DMS153 (cell line): Measurements from ENCODE around the gene INTS14.
"Not testable (repeated sequence)": the region's sequence is repeated elsewhere in the genome, so short reads cannot be mapped to it uniquely, and the experiment has no call there.

Experiments used
- DNase-seq: peaks from one replicate; lab custom pipeline; 2025; lab: John Stamatoyannopoulos, UW

INTS14 gene

DNA sequence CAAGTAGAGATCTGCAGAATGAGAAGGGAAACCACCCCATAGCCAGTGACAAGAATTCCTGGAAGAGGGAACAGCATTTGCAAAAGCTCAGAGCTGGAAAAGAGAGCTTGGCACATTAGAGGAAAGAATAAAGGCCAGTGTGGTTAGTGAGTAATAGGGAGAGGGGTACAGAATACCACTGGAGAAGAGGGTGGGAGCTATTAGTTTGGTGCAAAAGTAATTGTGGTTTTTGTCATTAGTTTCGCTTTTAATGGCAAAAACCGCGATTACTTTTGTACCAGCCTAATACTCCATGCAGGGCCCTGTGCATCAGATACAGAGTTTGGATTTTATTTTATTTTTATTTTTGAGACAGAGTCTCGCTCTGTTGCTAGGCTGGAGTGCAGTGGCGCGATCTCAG is 20.6 kb upstream of the INTS14 start:
- no peak for DNase-seq

DNA sequence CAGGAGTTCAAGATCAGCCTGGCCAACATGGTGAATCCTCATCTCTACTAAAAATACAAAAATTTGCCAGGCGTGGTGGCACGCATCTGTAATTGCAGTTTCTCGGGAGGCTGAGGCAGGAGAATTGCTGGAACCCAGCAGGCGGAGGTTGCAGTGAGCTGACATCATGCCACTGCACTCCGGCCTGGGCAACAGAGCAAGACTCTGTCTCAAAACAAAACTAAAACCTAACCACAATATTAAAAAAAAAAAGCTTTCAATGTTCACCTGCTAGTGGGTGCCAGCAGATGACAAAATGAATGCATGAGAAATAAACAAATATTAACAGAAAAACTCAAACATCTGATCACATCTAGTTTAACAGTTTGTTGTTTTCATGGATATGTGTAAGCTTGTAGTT is 19.8 kb upstream of the INTS14 start:
- no peak for DNase-seq

DNA sequence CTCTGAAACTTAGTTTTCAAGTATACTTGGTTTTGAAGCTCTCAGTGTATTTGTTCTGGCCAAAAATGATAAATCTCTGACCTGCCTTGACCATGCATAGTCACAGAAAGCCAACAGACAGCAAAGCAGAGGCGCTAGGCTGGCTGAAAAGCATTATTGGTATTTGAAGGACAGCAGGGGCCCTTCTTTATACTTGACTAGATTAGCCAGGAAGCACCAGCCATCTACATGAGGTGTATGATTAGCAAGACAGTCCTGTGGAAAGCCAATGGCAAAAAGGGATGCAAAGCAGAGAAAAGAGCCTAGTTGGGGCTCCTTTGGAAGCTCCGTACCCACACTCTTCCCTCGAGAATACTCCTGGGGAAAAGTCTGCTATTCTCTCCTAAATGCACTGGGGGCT is 18.6 kb upstream of the INTS14 start:
- DNase-seq: no peak

DNA sequence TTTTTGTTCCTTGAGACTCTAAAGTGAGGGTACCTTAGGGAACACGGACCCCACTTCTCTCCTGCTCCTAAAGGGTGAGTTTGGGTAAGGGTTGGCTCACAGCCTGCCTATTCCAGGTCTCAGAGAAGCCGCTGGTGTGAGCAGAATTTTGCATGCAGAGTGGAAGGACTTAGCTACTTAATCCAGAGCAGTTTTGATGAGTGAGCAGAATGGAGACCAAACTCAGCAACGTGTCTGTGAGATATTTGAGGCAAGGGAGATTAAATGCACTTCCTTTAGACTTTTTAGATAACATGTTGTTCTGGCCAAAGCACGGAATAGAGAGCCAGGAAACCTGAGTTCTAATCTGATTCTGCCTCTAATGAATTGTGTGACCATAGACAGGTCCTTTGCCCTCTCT is 15.9 kb upstream of the INTS14 start:
- no peak for DNase-seq

DNA sequence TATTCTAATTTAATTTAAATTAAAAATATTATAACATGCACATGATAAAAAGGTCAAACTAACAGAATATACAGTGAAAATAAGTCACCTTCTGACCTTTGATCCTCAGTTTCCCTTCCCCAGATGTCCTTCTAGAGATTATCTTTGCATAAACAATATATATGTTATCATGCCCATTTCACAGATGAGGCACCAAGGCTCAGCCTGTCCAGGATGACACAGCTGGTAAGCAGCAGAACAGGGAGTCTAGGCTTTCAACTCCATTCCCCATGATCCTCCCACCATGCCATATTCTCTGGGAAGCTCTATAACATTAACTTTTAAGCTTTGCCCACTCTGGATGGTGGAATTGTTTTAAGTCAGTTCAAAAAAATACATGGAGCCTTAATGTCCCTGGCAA is 12.2 kb upstream of the INTS14 start:
- DNase-seq: no peak

DNA sequence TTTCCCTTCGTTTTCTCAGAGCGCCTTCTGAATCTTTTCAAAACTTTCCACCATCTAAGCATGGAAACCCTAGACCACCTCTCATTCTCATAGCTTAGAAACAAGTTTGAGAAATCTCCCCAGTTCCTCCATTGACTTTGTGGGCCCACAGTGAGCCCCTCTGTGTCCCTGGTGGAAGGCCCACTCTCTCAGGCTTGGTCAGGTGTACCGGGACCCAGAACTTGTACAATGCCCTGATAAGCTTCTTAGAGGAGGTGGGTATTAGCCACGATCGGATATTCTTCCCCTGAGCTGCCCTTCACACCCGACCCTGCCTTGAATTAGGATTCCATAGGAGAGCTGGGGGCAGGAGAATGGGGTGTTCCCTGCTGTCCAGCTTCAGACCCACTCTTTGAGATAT is 10.7 kb upstream of the INTS14 start, which contains the start of gene SLC24A1:
Gene SLC24A1, plus strand, starts transcription at position 301 of the 400 bp plus-strand sequence. CDS start 2,143 bp downstream, outside the sequence.
- DNase-seq: no peak

DNA sequence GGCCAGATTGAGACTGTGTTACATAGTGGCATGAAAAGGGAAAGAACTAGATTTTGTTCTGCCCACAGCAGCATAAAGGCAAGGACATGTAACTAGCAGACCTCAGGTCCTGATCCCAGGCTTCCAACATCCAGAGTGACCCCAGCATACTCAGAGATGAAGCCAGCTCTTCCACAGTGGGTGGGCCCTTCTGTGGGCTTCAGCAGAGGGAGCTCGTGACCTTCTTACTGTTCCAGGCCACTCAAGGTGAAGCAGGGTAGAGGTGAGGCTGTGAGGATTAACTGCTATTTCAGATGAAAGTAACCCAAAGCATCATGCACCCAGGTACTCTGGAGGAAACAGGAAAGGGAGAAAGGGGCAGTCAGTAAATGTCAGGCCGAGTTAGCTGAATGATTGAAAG is 9.9 kb upstream of the INTS14 start:
- no peak for DNase-seq

DNA sequence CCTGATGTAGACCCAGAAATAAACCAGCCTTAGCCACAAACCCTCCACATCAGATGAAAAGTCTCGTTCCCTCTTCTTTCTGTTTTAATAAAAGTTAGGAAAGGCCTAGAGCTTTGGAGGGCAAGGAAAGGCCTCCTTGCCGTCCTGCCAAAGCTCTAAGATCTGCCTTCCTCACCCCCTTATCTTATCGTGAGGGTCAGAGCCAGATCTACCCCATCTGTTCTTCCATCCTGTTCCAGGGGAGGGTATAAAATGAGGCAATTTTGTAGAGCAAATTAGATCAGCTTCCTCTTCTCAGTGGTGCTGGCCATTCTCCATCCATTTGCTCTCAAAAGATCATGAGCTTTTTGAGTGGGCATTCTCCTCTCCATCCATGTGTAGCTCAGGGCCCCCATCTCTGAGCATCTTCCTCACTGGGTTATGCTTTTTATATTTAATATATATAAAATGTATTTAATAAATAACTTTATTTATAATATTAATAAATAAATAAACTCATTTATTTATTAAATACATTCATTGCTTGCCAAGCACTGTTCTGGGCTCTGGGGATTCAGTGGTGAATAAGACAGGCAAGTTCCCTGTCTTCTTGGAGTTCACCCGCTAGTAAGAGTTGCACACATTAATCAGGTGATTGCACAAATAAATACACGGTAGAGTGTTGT is 8.8 kb upstream of the INTS14 start:
- DNase-seq: no peak

DNA sequence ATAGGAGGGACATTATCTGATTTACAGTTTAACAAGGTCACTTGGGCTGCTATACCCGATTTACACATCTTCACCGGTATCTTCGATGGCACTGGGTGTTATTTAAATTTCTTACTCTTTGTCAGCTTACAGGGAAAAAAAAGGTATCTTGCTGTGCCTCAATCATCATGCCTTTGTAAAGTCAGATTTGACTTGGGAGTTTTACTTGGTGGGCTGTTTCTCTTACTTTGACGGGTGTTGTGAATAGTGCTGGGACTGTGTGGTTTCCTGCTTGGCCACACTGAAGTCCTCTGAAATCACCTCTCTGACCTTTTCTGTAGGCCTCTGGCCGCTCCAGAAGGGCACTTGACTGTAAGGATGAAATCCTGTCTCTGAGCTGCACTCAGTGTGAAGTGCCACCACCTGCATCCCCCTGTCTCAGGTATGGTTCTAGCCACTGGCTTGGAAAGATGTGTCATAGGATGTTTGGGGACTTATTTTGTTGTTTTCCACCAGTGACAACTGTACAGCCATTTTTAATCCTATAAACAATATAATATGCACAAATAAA is 7.7 kb upstream of the INTS14 start:
- no peak for DNase-seq

DNA sequence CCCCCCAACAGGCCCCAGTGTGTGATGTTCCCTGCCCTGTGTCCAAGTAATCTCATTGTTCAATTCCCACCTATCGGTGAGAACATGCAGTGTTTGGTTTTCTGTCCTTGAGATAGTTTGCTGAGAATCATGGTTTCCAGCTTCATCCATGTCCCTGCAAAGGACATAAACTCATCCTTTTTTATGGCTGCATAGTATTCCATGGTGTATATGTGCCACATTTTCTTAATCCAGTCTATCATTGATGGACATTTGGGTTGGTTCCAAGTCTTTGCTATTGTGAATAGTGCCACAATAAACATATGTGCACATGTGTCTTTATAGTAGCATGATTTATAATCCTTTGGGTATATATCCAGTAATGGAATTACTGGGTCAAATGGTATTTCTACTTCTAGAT is 5.0 kb upstream of the INTS14 start:
- not testable (repeated sequence) for DNase-seq

DNA sequence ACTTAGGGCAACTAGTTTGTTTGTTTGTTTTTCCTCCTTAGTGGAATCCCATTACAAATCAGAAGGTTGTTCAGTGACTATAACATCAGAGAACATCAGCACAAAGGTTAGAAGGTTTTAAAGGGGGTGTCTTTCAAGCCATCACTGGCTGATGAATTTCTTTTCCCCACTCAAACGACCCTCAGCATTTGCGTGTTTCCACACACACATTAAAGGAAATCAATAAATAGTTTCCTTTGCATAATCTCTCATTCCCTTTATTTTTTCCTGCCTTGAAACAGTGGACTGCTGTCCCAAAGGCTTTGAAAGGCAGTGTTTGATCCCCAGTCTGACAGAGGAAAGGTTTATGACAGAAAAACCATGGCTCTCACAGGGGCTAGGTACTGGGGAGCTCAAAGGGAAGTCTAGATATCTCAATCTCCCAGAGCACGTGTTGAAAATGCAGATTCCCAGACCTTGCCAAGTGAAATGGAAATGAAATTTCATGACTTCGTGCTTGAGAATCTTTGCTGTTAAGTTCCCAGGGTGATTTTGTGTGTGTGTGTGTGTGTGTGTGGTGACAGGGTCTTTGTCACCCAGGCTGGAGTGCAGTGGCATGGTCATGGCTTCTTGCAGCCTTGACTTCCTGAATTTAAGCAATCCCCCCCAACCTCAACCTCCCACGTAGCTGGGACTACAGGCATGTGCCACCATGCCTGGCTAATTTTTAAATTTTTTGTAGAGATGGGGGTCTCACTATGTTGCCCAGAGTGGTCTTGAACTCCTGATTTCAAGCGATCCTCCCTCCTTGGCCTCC is 2.2 kb upstream of the INTS14 start:
- no peak for DNase-seq

DNA sequence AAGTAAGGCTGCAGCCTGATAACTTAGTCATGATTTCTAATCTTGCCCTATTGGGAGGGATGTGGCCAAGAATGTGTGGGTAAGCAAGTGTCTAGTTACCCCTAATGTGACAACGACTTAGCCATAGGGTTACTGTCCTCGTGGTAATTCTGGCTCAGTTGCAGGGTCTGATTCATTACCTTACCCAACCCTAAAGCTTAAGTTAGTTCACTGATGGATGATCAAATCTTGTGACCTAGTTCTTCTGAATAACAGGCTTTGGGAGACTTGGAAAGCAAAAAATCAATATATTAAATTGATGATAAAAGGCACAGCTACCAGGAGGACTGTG is 1.6 kb upstream of the INTS14 start:
- DNase-seq: no peak

DNA sequence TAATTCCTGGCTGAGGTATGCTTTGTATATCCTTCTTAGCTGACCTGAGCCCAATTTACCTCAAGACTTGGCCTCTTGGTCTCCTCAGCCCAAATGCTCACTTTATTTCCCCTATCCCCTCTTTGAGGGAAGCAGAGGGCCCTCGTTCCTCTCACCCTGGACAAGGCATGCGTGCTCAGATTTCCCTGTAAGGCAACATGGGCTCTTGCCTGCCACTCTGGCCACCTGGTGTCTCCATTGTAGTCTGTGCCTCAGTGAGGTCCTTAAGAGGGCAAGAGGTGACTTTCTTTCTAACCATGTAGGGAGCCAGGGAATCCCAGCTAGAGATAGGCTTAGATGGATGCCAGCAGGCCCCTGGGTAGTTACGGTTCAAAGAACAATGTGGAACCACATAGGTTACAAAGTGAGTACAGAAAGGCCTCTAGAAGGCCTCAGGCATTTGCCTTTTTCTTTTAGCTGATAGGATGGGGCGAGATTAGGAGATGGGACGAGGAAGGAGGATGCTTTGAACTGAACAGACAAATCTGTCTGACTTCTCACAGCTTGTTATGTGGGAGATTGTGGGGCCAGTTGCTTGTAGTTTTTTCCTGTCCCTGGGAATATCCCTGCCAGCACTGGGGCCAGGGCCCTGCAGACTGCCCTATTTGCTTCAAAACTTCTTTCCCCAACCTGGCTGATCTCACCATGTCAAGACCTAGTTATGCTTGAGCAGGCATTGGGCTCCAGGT is 1.1 kb upstream of the INTS14 start:
- DNase-seq: no peak

DNA sequence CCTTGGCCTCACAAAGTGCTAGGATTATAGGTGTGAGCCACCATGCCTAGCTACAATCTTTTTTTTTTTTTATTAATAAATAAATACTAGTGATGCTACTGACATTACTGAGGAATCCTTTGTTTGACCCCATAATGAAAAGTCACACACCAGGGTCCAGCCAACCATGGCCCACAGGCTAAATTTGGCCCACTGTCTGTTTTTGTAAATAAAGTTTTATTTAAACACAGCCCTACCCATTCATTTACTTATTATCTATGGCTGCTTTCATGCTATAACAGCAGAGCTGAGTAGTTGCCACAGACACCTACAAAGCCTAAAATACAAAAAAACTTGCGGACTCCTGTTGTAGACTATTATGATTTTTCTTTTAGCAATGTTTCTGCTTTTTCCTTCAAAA is 7.4 kb downstream of the INTS14 start:
- no peak for DNase-seq

DNA sequence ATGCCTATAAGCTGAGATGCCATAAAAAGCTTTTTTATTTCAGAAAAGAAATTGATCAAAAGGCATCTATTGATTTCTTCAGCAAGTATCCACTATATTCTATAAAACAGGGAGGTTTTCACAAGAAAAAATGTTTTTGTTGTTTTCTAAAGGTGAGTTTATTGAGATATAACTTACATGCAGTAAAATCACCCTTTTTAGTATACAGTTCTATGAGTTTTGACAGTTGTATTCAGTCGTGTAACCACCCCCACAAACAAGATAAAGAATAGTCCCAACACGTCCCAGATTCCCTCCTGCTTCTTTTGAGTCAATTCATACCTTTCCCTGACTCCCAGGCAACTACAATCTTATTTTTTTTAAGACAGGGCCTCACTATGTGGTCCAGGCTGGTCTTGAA is 7.8 kb downstream of the INTS14 start:
- no peak for DNase-seq

DNA sequence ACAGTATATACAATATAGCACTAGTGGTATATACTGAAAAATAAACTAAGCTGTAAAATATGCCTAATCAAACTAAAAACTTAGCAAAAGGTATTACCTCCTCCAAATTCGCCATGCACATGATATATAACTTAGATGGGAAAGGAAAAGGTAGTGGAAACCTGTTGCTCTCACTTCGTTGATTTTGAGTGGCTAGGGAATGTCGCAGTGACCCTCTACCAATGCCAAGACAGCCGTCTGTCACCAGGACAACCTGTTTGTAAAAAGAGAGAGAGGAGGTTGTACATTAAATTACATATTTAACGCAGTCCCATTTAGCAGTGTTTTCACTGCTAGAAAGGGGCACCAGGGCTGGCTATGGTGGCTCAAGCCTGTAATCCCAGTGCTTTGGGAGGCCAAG is 11.3 kb downstream of the INTS14 start:
- no peak for DNase-seq

DNA sequence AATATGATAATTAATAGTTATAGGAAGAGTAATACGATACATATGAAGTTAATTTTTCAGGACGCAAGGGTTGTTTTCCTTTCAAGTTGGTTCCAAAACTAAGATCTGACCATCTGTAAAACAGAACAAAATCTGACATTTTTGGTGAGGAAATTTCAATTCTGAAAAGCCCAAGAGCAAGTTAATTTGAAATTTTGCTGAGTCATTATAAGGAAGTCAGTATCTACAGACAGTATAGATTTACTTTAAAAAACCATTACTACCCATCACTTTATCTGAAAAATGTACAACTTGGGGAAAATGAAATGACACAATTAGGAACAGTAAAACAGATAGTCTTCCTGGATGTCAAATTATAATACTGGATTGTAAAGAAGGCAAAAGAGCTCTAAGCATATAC is 12.5 kb downstream of the INTS14 start:
- DNase-seq: no peak

DNA sequence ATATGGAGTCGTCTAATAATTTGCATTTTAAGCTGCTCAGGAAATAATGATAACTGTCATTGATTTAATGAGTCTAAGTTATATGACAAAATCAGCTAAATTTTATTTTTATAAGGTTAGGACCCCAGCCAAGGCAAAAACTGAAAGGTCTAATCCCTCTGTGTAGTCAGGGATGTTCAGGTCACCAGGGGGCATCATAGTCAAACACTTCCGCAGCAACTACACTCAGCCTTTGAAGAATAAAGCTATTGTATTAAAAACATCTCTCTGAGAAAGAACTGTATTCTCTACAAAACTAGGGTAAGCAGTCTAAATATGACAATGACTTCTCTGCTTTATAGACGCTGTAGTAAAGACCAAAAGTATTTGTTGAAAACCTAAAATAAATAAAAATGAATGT is 15.0 kb downstream of the INTS14 start:
- no peak for DNase-seq

DNA sequence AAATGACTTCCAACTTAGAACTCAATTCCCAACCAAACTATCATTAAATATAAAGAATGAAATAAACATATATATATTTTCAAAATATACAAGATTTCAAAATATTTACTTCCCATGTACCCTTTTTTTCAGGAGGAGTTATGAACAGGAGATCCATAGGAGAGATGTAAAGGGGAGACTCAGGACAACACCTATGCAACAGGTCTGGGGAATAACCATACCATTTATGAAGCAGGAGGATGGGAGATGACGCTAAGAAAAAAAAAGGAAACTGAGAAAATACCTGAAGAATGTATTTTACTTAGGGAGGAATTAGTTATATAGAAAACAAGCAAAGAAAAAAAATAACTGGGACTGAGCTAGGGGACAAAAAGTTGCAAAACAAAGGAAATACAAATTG is 23.8 kb downstream of the INTS14 start:
- no peak for DNase-seq

DNA sequence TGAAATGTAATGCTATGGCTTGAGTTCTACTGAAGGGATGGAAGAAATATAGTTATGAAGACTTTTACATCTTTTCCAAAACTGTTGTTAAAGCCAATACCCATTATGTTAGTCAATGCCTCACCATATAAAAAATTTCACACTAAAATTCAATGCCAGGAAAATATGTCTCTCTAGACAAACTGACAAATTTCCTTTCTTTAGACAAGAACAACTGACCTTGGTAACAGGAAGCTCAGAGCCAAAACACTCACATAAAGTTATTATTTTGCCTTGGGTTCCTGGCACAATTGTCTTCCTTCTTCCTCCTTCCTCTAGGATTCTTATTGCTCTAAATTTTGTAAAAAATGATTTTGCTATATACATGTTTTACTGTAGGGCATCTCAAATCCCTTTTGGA is 26.7 kb downstream of the INTS14 start:
- DNase-seq: no peak

DNA sequence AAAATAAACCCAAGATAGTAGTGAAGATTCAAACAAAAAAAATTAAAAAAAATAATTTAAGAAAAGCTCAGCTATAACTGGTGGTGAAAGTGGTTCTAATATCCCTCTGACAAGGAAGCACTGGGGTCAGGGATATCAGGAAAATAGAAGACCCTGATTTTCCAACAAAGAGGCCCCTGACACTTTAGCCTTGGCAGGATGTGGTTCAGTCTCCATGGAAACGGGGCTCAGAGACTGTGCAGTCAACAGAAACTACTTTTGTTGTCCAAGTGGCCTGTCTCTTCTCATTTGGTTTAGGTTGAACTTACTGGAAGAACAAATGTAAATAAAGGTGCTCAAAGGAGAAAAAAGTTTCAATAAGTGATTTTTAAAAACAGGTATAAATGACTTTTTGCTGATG is 27.2 kb downstream of the INTS14 start:
- DNase-seq: no peak

DNA sequence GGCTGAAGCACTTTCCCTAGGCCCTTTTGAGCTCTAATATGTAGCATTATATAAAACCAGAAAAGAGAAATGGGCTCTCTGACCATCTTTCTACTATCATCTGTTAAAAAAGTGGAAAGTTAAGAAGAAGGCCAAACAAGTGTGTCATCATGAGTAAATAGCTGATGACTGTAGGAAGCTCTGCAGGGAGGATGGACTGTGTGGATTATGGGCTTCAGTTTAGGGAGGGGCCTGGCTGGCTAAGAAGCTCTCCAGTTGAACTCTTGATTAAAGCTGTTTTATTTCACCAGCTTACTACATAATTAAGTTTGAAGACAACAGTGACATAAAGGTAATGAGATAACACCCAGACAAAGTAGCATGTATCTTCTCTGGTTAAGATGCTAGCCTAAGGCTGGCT is 30.6 kb downstream of the INTS14 start:
- no peak for DNase-seq

DNA sequence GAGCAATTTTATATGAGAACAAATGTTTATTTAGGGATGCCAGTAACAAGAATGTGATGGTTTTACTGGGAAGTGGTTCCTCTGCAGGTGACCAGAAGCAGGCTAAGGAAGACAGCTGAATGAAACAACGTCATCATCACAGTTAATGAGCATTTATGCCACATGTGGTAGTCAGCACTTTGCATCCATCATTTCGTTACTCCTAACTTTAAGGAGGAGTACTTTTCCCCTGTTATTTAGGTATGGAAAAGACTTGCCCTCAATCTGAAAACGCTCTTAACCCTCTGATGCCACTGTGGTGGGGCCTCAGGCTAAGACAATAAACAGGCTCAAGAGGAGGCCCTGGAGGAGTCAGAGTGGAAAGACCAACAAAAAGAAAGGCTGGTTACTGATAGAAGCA is 31.2 kb downstream of the INTS14 start:
- DNase-seq: no peak
